Purkinje cell (primary cell): ENCODE results near the gene NOA1. TPM values are rescaled to one million over a fixed set of nuclear protein-coding genes. Genes with fewer than 3 reads are reported as not detected.

ENCODE experiments used
- polyA plus RNA-seq: library from polyadenylated mRNA; unstranded; fragments of >200 nt; fragmentation: Nextera tagmentation; gene quantifications from 2 replicates; pipeline ENCODE4 v1.2.1, GENCODE V29; 2014

The NOA1 gene
- polyA plus RNA-seq: 6.5 and 9.3 TPM in 2 replicates

GRCh38 chr4:56977321-56978012 is at the start of gene NOA1:
NOA1 (minus strand) TSS chr4:56977606; CDS start chr4:56977585, 21 bp downstream.

GRCh38 chr4:56978750-56979303 is 1.4 kb upstream of the NOA1 start, which contains the start of gene POLR2B:
POLR2B (plus strand) TSS chr4:56978896; CDS start chr4:56978986, 90 bp downstream.

Other genes with a start within 250 kb of the NOA1 start
- 3.0 and 9.4 TPM in 2 replicates for gene SPINK2, start 155.9 kb downstream of the NOA1 start, polyA plus RNA-seq
- gene REST, start 69.7 kb downstream of the NOA1 start, polyA plus RNA-seq: 1.3 and 2.1 TPM in 2 replicates
- gene POLR2B, start 1.3 kb upstream of the NOA1 start, polyA plus RNA-seq: 52.9 and 86.8 TPM in 2 replicates
- 1.9 and 3.6 TPM in 2 replicates for gene IGFBP7, start 132.8 kb upstream of the NOA1 start, polyA plus RNA-seq